Measurements from ENCODE around the gene ICAM4.

The ICAM4 gene

GRCh38 chr19:10285393-10285792 is 1.4 kb upstream of the ICAM4 start:
- Histone ChIP-seq H3K9ac (ENCODE audit: low read depth, low read length) (no peak overlapping the region), H3K27me3 (ENCODE audit: control insufficient read depth, insufficient read depth, low read length) (peaks cover 44% of the 10 kb centered on the region), H3K9me3 (ENCODE audit: control insufficient read depth, insufficient read depth, low read length) (no peaks in the 10 kb centered on the region), H3K36me3 (ENCODE audit: control insufficient read depth, insufficient read depth, low read length) (no peaks in the 10 kb centered on the region), H3K4me1 (ENCODE audit: control insufficient read depth, insufficient read depth, low read length) (peaks cover 2% of the 10 kb centered on the region), H3K4me3 (ENCODE audit: low read depth, low read length) (no peak overlapping the region)

GRCh38 chr19:10288662-10289166 is 2.0 kb downstream of the ICAM4 start:
- Histone ChIP-seq H3K4me3 (ENCODE audit: low read depth, low read length) (peak overlapping the region; percentile 79), H3K27me3 (ENCODE audit: control insufficient read depth, insufficient read depth, low read length) (peaks cover 76% of the 10 kb centered on the region)

GRCh38 chr19:10289167-10289835 is 2.5 kb downstream of the ICAM4 start:
- H3K4me3 ChIP-seq (ENCODE audit: low read depth, low read length), result peak overlapping the region; percentile 79
- no peaks in the 10 kb centered on the region for H3K36me3 ChIP-seq (ENCODE audit: control insufficient read depth, insufficient read depth, low read length)
- H3K4me1 ChIP-seq (ENCODE audit: control insufficient read depth, insufficient read depth, low read length), result peaks cover 2% of the 10 kb centered on the region
- peaks cover 82% of the 10 kb centered on the region for H3K27me3 ChIP-seq (ENCODE audit: control insufficient read depth, insufficient read depth, low read length)
- no peak overlapping the region for H3K9ac ChIP-seq (ENCODE audit: low read depth, low read length)
- H3K9me3 ChIP-seq (ENCODE audit: control insufficient read depth, insufficient read depth, low read length), result no peaks in the 10 kb centered on the region

More at GRCh38 chr19:10288662-10289166, 2.0 kb downstream of the ICAM4 start:
- H3K9ac ChIP-seq (ENCODE audit: low read depth, low read length), result no peak overlapping the region
- no peaks in the 10 kb centered on the region for H3K9me3 ChIP-seq (ENCODE audit: control insufficient read depth, insufficient read depth, low read length)
- H3K4me1 ChIP-seq (ENCODE audit: control insufficient read depth, insufficient read depth, low read length), result peaks cover 2% of the 10 kb centered on the region
- no peaks in the 10 kb centered on the region for H3K36me3 ChIP-seq (ENCODE audit: control insufficient read depth, insufficient read depth, low read length)

- no peaks in the 10 kb centered on the region for H3K9me3 ChIP-seq (ENCODE audit: control insufficient read depth, insufficient read depth, low read length)
- peak within 1 kb of the TSS; percentile 79 for H3K4me3 ChIP-seq (ENCODE audit: low read depth, low read length)
- peaks cover 2% of the 10 kb centered on the region for H3K4me1 ChIP-seq (ENCODE audit: control insufficient read depth, insufficient read depth, low read length)
- no peak within 1 kb of the TSS for H3K9ac ChIP-seq (ENCODE audit: low read depth, low read length)
- H3K36me3 ChIP-seq (ENCODE audit: control insufficient read depth, insufficient read depth, low read length), result no peaks in the 10 kb centered on the region
- peaks cover 88% of the 10 kb centered on the region for H3K27me3 ChIP-seq (ENCODE audit: control insufficient read depth, insufficient read depth, low read length)
These were observed 3.1 kb downstream of the ICAM4 start, which contains the start of gene ICAM5 for GRCh38 chr19:10289836-10290356. Gene ICAM5 (plus strand): TSS chr19:10289952. CDS start chr19:10290044, 92 bp downstream.

GRCh38 chr19:10290357-10290875 is 3.7 kb downstream of the ICAM4 start:
- peaks cover 2% of the 10 kb centered on the region for H3K4me1 ChIP-seq (ENCODE audit: control insufficient read depth, insufficient read depth, low read length)
- H3K9ac ChIP-seq (ENCODE audit: low read depth, low read length), result no peak overlapping the region
- H3K4me3 ChIP-seq (ENCODE audit: low read depth, low read length), result peak overlapping the region; percentile 79
- H3K27me3 ChIP-seq (ENCODE audit: control insufficient read depth, insufficient read depth, low read length), result peaks cover 89% of the 10 kb centered on the region
- H3K9me3 ChIP-seq (ENCODE audit: control insufficient read depth, insufficient read depth, low read length), result no peaks in the 10 kb centered on the region
- H3K36me3 ChIP-seq (ENCODE audit: control insufficient read depth, insufficient read depth, low read length), result no peaks in the 10 kb centered on the region

- Histone ChIP-seq H3K9ac (ENCODE audit: low read depth, low read length) (no peak overlapping the region), H3K27me3 (ENCODE audit: control insufficient read depth, insufficient read depth, low read length) (peaks cover 93% of the 10 kb centered on the region), H3K9me3 (ENCODE audit: control insufficient read depth, insufficient read depth, low read length) (no peaks in the 10 kb centered on the region), H3K36me3 (ENCODE audit: control insufficient read depth, insufficient read depth, low read length) (no peaks in the 10 kb centered on the region), H3K4me3 (ENCODE audit: low read depth, low read length) (peak overlapping the region; percentile 79), H3K4me1 (ENCODE audit: control insufficient read depth, insufficient read depth, low read length) (peaks cover 2% of the 10 kb centered on the region)
These were observed 4.3 kb downstream of the ICAM4 start for GRCh38 chr19:10290876-10291553.

GRCh38 chr19:10291554-10292205 is 4.9 kb downstream of the ICAM4 start:
- no peaks in the 10 kb centered on the region for H3K9me3 ChIP-seq (ENCODE audit: control insufficient read depth, insufficient read depth, low read length)
- H3K4me1 ChIP-seq (ENCODE audit: control insufficient read depth, insufficient read depth, low read length), result no peaks in the 10 kb centered on the region
- no peak overlapping the region for H3K9ac ChIP-seq (ENCODE audit: low read depth, low read length)
- H3K27me3 ChIP-seq (ENCODE audit: control insufficient read depth, insufficient read depth, low read length), result peaks cover 92% of the 10 kb centered on the region
- H3K36me3 ChIP-seq (ENCODE audit: control insufficient read depth, insufficient read depth, low read length), result no peaks in the 10 kb centered on the region
- peak overlapping the region; percentile 79 for H3K4me3 ChIP-seq (ENCODE audit: low read depth, low read length)

GRCh38 chr19:10292206-10292788 is 5.5 kb downstream of the ICAM4 start:
- Histone ChIP-seq H3K4me1 (ENCODE audit: control insufficient read depth, insufficient read depth, low read length) (no peaks in the 10 kb centered on the region), H3K9me3 (ENCODE audit: control insufficient read depth, insufficient read depth, low read length) (no peaks in the 10 kb centered on the region), H3K36me3 (ENCODE audit: control insufficient read depth, insufficient read depth, low read length) (no peaks in the 10 kb centered on the region), H3K4me3 (ENCODE audit: low read depth, low read length) (peak overlapping the region; percentile 79), H3K9ac (ENCODE audit: low read depth, low read length) (no peak overlapping the region), H3K27me3 (ENCODE audit: control insufficient read depth, insufficient read depth, low read length) (peaks cover 91% of the 10 kb centered on the region)

GRCh38 chr19:10292789-10293636 is 6.3 kb downstream of the ICAM4 start:
- Histone ChIP-seq H3K9ac (ENCODE audit: low read depth, low read length) (no peak overlapping the region), H3K36me3 (ENCODE audit: control insufficient read depth, insufficient read depth, low read length) (no peaks in the 10 kb centered on the region), H3K4me1 (ENCODE audit: control insufficient read depth, insufficient read depth, low read length) (no peaks in the 10 kb centered on the region), H3K27me3 (ENCODE audit: control insufficient read depth, insufficient read depth, low read length) (peaks cover 84% of the 10 kb centered on the region), H3K9me3 (ENCODE audit: control insufficient read depth, insufficient read depth, low read length) (no peaks in the 10 kb centered on the region), H3K4me3 (ENCODE audit: low read depth, low read length) (peak overlapping the region; percentile 57)

- H3K9me3 ChIP-seq (ENCODE audit: control insufficient read depth, insufficient read depth, low read length), result no peaks in the 10 kb centered on the region
- no peaks in the 10 kb centered on the region for H3K36me3 ChIP-seq (ENCODE audit: control insufficient read depth, insufficient read depth, low read length)
- H3K9ac ChIP-seq (ENCODE audit: low read depth, low read length), result no peak overlapping the region
- peak overlapping the region; percentile 26 for H3K4me3 ChIP-seq (ENCODE audit: low read depth, low read length)
- H3K27me3 ChIP-seq (ENCODE audit: control insufficient read depth, insufficient read depth, low read length), result peaks cover 76% of the 10 kb centered on the region
- no peaks in the 10 kb centered on the region for H3K4me1 ChIP-seq (ENCODE audit: control insufficient read depth, insufficient read depth, low read length)
These were observed 7.0 kb downstream of the ICAM4 start for GRCh38 chr19:10293637-10294367.

All from iPS-15b (cell line).